Heart left ventricle (tissue), 16 donors: Measurements from ENCODE around the gene TRIM14. TPM values are rescaled to one million over a fixed set of nuclear protein-coding genes. Genes with fewer than 3 reads are reported as not detected.

Experiments
- ATAC-seq, 4 donors: fragments of 200-7000 bp; cut with Tn5 transposase; one replicate each; pipeline ENCODE4 v1.9.1; 2020 to 2022; ENCODE audit warnings: moderate library complexity in 4 of 4, mild to moderate bottlenecking in 3 of 4, moderate number of reproducible peaks in 1 of 4
- DNase-seq, 5 donors: peaks; one replicate each; pipeline ENCODE4 v3.0.0-alpha.2; 2020
- H3K27ac ChIP-seq, 12 donors: fragments of 200-600 bp; sonication (generic) in 4 of 12; one replicate each; pipeline versions ENCODE4 v1.5.0 to v1.8.0; 2016 to 2022; ENCODE audit warnings: mild to moderate bottlenecking in 2 of 12
- H3K27me3 ChIP-seq, 9 donors: fragments of 200-600 bp; sonication (generic) in 2 of 9; one replicate each; pipeline versions ENCODE4 v1.5.1 to v1.8.0; 2016 to 2022; ENCODE audit warnings: mild to moderate bottlenecking in 3 of 9
- H3K36me3 ChIP-seq, 9 donors: fragments of 200-600 bp; sonication (generic) in 2 of 9; one replicate each; pipeline versions ENCODE4 v1.5.0 to v1.8.0; 2018 to 2022; ENCODE audit warnings: mild to moderate bottlenecking in 2 of 9
- H3K4me1 ChIP-seq, 12 donors: fragments of 200-600 bp; sonication (generic) in 4 of 12; one replicate each; pipeline versions ENCODE4 v1.5.0 to v1.8.0; 2016 to 2022; ENCODE audit warnings: mild to moderate bottlenecking in 3 of 12
- H3K4me3 ChIP-seq, 12 donors: fragments of 200-600 bp; sonication (generic) in 4 of 12; one replicate each; pipeline versions ENCODE4 v1.5.0 to v1.8.0; 2017 to 2022; ENCODE audit warnings: mild to moderate bottlenecking in 9 of 12, moderate library complexity in 4 of 12
- H3K9me3 ChIP-seq, 12 donors: fragments of 200-600 bp; sonication (generic) in 4 of 12; one replicate each; pipeline versions ENCODE4 v1.5.0 to v1.8.0; 2016 to 2022; ENCODE audit warnings: mild to moderate bottlenecking in 1 of 12
- POLR2A ChIP-seq, 2 donors: fragments of 450-650 bp; IDR thresholded peaks; one replicate each; pipeline ENCODE4 v1.6.1; 2017; ENCODE audit warnings: antibody characterized with exemption in 2 of 2, mild to moderate bottlenecking in 2 of 2, moderate library complexity in 2 of 2
- WGBS, 4 donors: extraction: QIAGEN DNeasy Blood & Tissue Kit in 2 of 4; methylation state at CpG; one replicate each; pipeline versions ENCODE4 v1.1.5 to v1.1.7; 2013 to 2018; 5-methylcytosine and 5-hydroxymethylcytosine counted together
- intact Hi-C, 10 donors: fragments of 100-400 bp; cut with DNase I; formaldehyde crosslinking; loops; one replicate each; pipeline versions ENCODE4 v1.11.1 to v1.14.2; 2022
- polyA plus RNA-seq, 2 donors: library from polyadenylated mRNA; stranded (reverse); fragments of 200-250 nt; gene quantifications; one replicate each; pipeline ENCODE4 v1.2.3, GENCODE V29; 2013
- total RNA-seq, 9 donors: library from RNA; depleted of rRNA in 2 of 9; stranded (reverse); fragments of >200 nt in 2 of 9; fragmentation: NEBNext Ultra II Directional in 3 of 9; extraction: Animal tissue kit (Norgen Biotek cat#: 25700) in 3 of 9; gene quantifications; one replicate each; pipeline versions ENCODE4 v1.1.0 to v1.2.4, GENCODE V29; 2016 to 2023
- TF ChIP-seq, protein P1 (sequence below), 12 donors: fragments of 200-600 bp; sonication (generic) in 4 of 12; IDR thresholded peaks; one replicate each; pipeline versions ENCODE4 v1.5.0 to v1.8.0; 2018 to 2022; ENCODE audit warnings: antibody characterized with exemption in 12 of 12, mild to moderate bottlenecking in 5 of 12
- donor health status: ischemic (EF 13 %, LVEDD 7.1; RV severe dilation, severe dysfunction).
- donor health status: healthy with polysubstance abuse.
- donor health status: DM: no; HTN: yes; CAD: no.
- donor health status: DM: no; HTN: no; CAD: no.
- donor health status: ischemic (EF 25% LVEDD 6.9; RV normal size, moderate dysfunction).
- donor health status: ischemic (EF 25% LVEDD 5.7; RV mildly dilated, moderate dysfunction).
- donor health status: healthy.
- donor health status: DM: yes; HTN: yes; CAD: no.
- donor health status: ischemic (EF 35%, LVEDD 5.7; RV mildly dilated, moderate dysfunction).
- donor health status: nonischemic (EF 11% LVEDD 7.7; RV severe dilation, severe dysfunction).
- donor health status: DM: yes; HTN: yes; CAD: no.
- donor health status: PGD.
- donor health status: ischemic (EF 29% LVEDD 5.4; RV normal size, mild dysfunction).
- donor health status: nonischemic (EF 23%, LVEDD 6.1; RV moderate dilation, normal function).

The TRIM14 gene
- total and polyA plus RNA-seq, 11 donors = 0.89 to 20.8 (median 1.9) TPM

DNA sequence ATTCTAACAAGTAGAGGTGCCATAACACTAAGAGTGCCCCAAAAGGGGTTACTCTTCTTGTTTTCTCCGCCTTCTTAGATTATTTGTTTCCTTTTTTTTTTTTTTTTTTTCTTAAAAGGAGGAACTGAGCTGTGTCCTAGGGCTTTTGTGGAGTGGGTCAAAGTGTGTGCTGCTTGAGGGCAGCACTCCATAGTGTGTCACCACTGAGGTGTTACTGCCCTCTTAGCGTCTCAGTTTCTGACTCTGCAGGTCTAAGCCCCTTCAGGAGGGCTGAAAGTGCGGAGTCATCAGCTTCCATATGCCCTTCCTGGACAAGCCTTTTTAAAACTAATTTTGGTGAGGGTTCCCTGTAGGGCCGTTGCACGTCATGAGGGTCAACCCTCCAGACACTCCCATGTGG, 75.1 kb downstream of the TRIM14 start:
- Histone ChIP-seq H3K36me3 (no peaks in the 10 kb centered on the region), H3K27me3 (no peaks in the 10 kb centered on the region), H3K4me3 (no peak overlapping the region), H3K27ac (no peak overlapping the region), H3K9me3 (no peaks in the 10 kb centered on the region), H3K4me1 (peaks cover 0 to 21% (median 0%) of the 10 kb centered on the region in 12 donors)
- no peak for TF ChIP-seq POLR2A (IDR thresholded peaks at IDR 0.05)
- TF ChIP-seq, protein P1, sequence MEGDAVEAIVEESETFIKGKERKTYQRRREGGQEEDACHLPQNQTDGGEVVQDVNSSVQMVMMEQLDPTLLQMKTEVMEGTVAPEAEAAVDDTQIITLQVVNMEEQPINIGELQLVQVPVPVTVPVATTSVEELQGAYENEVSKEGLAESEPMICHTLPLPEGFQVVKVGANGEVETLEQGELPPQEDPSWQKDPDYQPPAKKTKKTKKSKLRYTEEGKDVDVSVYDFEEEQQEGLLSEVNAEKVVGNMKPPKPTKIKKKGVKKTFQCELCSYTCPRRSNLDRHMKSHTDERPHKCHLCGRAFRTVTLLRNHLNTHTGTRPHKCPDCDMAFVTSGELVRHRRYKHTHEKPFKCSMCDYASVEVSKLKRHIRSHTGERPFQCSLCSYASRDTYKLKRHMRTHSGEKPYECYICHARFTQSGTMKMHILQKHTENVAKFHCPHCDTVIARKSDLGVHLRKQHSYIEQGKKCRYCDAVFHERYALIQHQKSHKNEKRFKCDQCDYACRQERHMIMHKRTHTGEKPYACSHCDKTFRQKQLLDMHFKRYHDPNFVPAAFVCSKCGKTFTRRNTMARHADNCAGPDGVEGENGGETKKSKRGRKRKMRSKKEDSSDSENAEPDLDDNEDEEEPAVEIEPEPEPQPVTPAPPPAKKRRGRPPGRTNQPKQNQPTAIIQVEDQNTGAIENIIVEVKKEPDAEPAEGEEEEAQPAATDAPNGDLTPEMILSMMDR (IDR thresholded peaks at IDR 0.05) = no peak
- intact Hi-C loops = no loop called here
- ATAC-seq = no peak
- no peak for DNase-seq
- 77 to 91% (median 85%) methylated on average over 5 of the region's 5 CpGs for WGBS, 4 donors

- TF ChIP-seq, protein P1 (IDR thresholded peaks at IDR 0.05) = no peak
- no peak for TF ChIP-seq POLR2A (IDR thresholded peaks at IDR 0.05)
- peaks cover 0 to 19% (median 12%) of the 10 kb centered on the region in 12 donors for H3K4me1 ChIP-seq
- H3K9me3 ChIP-seq = no peaks in the 10 kb centered on the region
- no peaks in the 10 kb centered on the region for H3K27me3 ChIP-seq
- no peak for DNase-seq
- intact Hi-C loops = no loop called here
- no peak for ATAC-seq
- H3K27ac ChIP-seq = no peak overlapping the region
- no peak overlapping the region for H3K4me3 ChIP-seq
- WGBS, 4 donors = 95 to 98% (median 96%) methylated on average over 6 of the region's 6 CpGs
- H3K36me3 ChIP-seq = no peaks in the 10 kb centered on the region
These were observed 78.8 kb downstream of the TRIM14 start for GRCh38 chr9:98040212-98040611.

DNA sequence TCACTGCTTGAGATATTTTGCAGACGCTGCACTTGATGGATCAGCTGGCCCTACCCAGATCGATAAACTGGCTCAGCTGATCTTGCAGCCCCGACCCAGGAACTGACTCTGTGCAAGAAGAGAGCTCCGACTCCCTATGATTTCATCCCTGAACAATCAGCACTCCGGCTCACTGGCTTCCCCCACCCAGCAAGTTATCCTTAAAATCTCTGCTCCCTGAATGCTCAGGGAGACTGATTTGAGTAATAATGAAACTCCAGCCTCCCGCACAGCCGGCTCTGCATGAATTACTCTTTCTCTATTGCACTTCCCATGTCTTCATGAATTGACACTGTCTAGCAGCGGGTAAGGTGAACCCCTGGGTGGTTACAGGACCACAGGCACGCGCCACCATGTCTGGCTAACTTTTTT, 79.4 kb downstream of the TRIM14 start:
- DNase-seq (no peak), ATAC-seq (no peak)
- intact Hi-C loops = loop anchor here in 1 of 10 donors (10.0 kb wide), 1 partner anchor 55 kb away; the partner anchor contains the start of gene ANP32B
- Histone ChIP-seq H3K27me3 (no peaks in the 10 kb centered on the region), H3K4me1 (peaks cover 0 to 21% (median 12%) of the 10 kb centered on the region in 12 donors), H3K36me3 (no peaks in the 10 kb centered on the region), H3K27ac (no peak overlapping the region), H3K4me3 (no peak overlapping the region), H3K9me3 (no peaks in the 10 kb centered on the region)
- WGBS, 4 donors = 66 to 84% (median 74%) methylated on average over 10 of the region's 10 CpGs
- no peak for TF ChIP-seq POLR2A (IDR thresholded peaks at IDR 0.05)
- TF ChIP-seq, protein P1 (IDR thresholded peaks at IDR 0.05) = no peak

DNA sequence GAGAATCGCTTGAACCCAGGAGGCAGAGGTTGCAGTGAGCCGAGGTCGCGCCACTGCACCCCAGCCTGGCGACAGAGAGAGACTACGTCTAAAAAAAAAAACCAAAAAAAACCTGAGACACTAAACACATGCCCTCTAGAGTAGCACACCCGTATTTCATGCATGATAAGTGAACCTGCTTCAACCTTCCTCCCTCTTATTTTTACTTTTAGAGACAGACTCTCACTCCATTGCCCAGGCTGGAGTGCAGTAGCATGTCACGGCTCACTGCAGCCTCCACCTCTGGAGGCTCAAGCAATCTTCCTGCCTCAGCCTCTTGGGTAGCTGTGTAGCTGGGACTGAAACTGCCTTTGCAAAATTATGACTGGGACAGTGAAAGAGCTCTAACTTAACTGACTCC, 80.1 kb downstream of the TRIM14 start:
- no peak overlapping the region for H3K4me3 ChIP-seq
- H3K27ac ChIP-seq = no peak overlapping the region
- ATAC-seq (no peak), DNase-seq (no peak)
- intact Hi-C loops = loop anchor here in 2 of 10 donors (1.0 to 10.0 kb wide), 2 partner anchors 54 to 115 kb away; partner anchors contain the start of gene ANP32B (in 1 of the 2)
- H3K27me3 ChIP-seq = no peaks in the 10 kb centered on the region
- H3K36me3 ChIP-seq = no peaks in the 10 kb centered on the region
- TF ChIP-seq POLR2A (IDR thresholded peaks at IDR 0.05) = no peak
- TF ChIP-seq, protein P1 (IDR thresholded peaks at IDR 0.05) = no peak
- 74 to 81% (median 80%) methylated on average over 8 of the region's 8 CpGs for WGBS, 4 donors
- H3K4me1 ChIP-seq = peaks cover 0 to 22% (median 13%) of the 10 kb centered on the region in 12 donors
- no peaks in the 10 kb centered on the region for H3K9me3 ChIP-seq
